ENCODE data around the gene MGAT5.

DNA sequence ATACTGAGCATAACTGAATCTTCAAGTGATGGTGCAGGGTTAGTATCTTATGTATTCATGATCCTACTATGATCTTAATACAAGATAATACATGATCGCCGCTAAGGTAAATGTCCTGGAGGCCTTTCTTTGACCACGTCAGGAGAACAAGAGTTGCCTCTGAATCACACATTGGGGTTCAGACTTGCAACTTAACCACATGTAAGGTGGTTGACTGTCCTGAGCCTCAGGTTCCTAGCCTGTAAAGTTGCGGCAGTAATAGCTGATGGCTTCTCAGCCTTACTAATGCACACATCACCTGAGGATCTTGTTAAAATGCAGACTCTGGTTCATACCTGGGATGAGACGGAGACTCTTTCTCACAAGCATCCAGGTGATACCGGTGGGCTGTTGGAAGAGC lies 112.5 kb downstream of the MGAT5 start:
- TF ChIP-seq, protein P1, sequence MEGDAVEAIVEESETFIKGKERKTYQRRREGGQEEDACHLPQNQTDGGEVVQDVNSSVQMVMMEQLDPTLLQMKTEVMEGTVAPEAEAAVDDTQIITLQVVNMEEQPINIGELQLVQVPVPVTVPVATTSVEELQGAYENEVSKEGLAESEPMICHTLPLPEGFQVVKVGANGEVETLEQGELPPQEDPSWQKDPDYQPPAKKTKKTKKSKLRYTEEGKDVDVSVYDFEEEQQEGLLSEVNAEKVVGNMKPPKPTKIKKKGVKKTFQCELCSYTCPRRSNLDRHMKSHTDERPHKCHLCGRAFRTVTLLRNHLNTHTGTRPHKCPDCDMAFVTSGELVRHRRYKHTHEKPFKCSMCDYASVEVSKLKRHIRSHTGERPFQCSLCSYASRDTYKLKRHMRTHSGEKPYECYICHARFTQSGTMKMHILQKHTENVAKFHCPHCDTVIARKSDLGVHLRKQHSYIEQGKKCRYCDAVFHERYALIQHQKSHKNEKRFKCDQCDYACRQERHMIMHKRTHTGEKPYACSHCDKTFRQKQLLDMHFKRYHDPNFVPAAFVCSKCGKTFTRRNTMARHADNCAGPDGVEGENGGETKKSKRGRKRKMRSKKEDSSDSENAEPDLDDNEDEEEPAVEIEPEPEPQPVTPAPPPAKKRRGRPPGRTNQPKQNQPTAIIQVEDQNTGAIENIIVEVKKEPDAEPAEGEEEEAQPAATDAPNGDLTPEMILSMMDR (IDR thresholded peaks at IDR 0.05; ENCODE audit: low read depth, low read length), result no peak
- no peak for TF ChIP-seq POLR2A (IDR thresholded peaks at IDR 0.05; ENCODE audit: extremely low read depth, insufficient read length)
- TF ChIP-seq, protein P2, sequence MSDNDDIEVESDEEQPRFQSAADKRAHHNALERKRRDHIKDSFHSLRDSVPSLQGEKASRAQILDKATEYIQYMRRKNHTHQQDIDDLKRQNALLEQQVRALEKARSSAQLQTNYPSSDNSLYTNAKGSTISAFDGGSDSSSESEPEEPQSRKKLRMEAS (IDR thresholded peaks at IDR 0.05; ENCODE audit: low read depth, low read length), result no peak
- no peak for TF ChIP-seq MYC (IDR thresholded peaks at IDR 0.05; ENCODE audit: low read depth, low read length)

All from NB4 (cell line).